Pancreas (tissue), 10 donors: ENCODE measurements around the gene TTC13. TPM values are rescaled to one million over a fixed set of nuclear protein-coding genes. Genes with fewer than 3 reads are reported as not detected.

Experiments
- ATAC-seq, 4 donors: fragments of 200-7000 bp; cut with Tn5 transposase; one replicate each; pipeline versions ENCODE4 v1.8.0 to v1.9.1; 2020; ENCODE audit warnings: mild to moderate bottlenecking in 4 of 4, moderate library complexity in 4 of 4
- DNase-seq, 6 donors: peaks; one replicate each; pipeline ENCODE4 v3.0.0-alpha.2; 2020
- FAIRE-seq: peaks from 2 replicates; lab custom pipeline; 2012; peaks lifted over from hg19 to GRCh38; lab: Jason Lieb, UNC
- H3K27ac ChIP-seq, 4 donors: fragments of 200-600 bp; sonication (generic); 1 replicate in 3 of 4; 2 replicates in 1 of 4; pipeline versions ENCODE4 v1.5.0 to v1.8.0; 2020
- H3K27me3 ChIP-seq, 4 donors: fragments of 200-600 bp; one replicate each; pipeline ENCODE4 v1.8.0; 2021
- H3K36me3 ChIP-seq, 3 donors: fragments of 200-600 bp; sonication (generic) in 1 of 3; one replicate each; pipeline versions ENCODE4 v1.5.0 to v1.8.0; 2020 to 2021
- H3K4me1 ChIP-seq, 3 donors: fragments of 200-600 bp; one replicate each; pipeline ENCODE4 v1.8.0; 2021
- H3K4me3 ChIP-seq, 4 donors: fragments of 200-600 bp; sonication (generic) in 2 of 4; one replicate each; pipeline versions ENCODE4 v1.5.0 to v1.8.0; 2020 to 2021
- H3K9me3 ChIP-seq, 4 donors: fragments of 200-600 bp; one replicate each; pipeline ENCODE4 v1.8.0; 2021
- CTCF ChIP-seq, 4 donors: fragments of 200-600 bp; sonication (generic) in 3 of 4; IDR thresholded peaks; one replicate each; pipeline versions ENCODE4 v1.5.0 to v1.8.0; 2021; ENCODE audit warnings: antibody characterized with exemption in 4 of 4
- WGBS, 2 donors: extraction: QIAGEN DNeasy Blood & Tissue Kit; methylation state at CpG; one replicate each; pipeline ENCODE4 v1.1.7; 2013; 5-methylcytosine and 5-hydroxymethylcytosine counted together
- intact Hi-C, 3 donors: fragments of 100-400 bp; cut with DNase I; formaldehyde crosslinking; loops; one replicate each; pipeline versions ENCODE4 v1.11.1 to v1.14.2; 2022
- polyA plus RNA-seq, 2 donors: library from polyadenylated mRNA; stranded (reverse); fragments of 200-250 nt; gene quantifications; one replicate each; pipeline ENCODE4 v1.2.3, GENCODE V29; 2013
- total RNA-seq, 6 donors: library from RNA; stranded (reverse); fragmentation: NEBNext Ultra II Directional in 4 of 6; extraction: Animal tissue kit (Norgen Biotek cat#: 25700) in 4 of 6; gene quantifications; one replicate each; pipeline versions ENCODE4 v1.2.1 to v1.2.4, GENCODE V29; 2021 to 2023
- donor health status: healthy with polysubstance abuse.
- donor health status: DM: no; HTN: no; CAD: no; lungs with moderate emphysema.
- donor health status: DM: no; HTN: no; CAD: no.
- donor health status: control.
- donor health status: control.
- donor health status: Bipolar disorder and iron deficiency.
- donor health status: DM: yes; HTN: yes; CAD: no.
- donor health status: DM: no; HTN: no; CAD: no.
- donor health status: DM: no; HTN: no; CAD: no.
- donor health status: DM: yes; HTN: yes; CAD: no.

TTC13 gene
- total and polyA plus RNA-seq, 8 donors, result 5.3 to 17.0 (median 8.8) TPM

GRCh38 chr1:230975636-230976035, 3.0 kb downstream of the TTC13 start:
- Histone ChIP-seq H3K27ac (no peak overlapping the region), H3K4me3 (no peak overlapping the region), H3K4me1 (peaks cover 0 to 32% (median 14%) of the 10 kb centered on the region in 3 donors), H3K36me3 (no peaks in the 10 kb centered on the region), H3K27me3 (no peaks in the 10 kb centered on the region), H3K9me3 (no peaks in the 10 kb centered on the region)
- DNase-seq (no peak), ATAC-seq (no peak), FAIRE-seq (no peak)
- WGBS, 2 donors, result 84 to 85% methylated on average over 3 of the region's 3 CpGs
- intact Hi-C loops, result no loop called here
- no peak for TF ChIP-seq CTCF (IDR thresholded peaks at IDR 0.05)

GRCh38 chr1:230972855-230973271, 5.8 kb downstream of the TTC13 start:
- DNase-seq (no peak), ATAC-seq (peak in 2 of 4 donors; percentile 38 to 49), FAIRE-seq (no peak)
- WGBS, 2 donors, result 54 to 55% methylated on average over 1 of the region's 1 CpG
- H3K4me3 ChIP-seq, result no peak overlapping the region
- peaks cover 0 to 28% (median 14%) of the 10 kb centered on the region in 3 donors for H3K4me1 ChIP-seq
- H3K27ac ChIP-seq, result peak overlapping the region in 1 of 4 donors; percentile 28
- H3K27me3 ChIP-seq, result no peaks in the 10 kb centered on the region
- no peaks in the 10 kb centered on the region for H3K9me3 ChIP-seq
- no peak for TF ChIP-seq CTCF (IDR thresholded peaks at IDR 0.05)
- H3K36me3 ChIP-seq, result no peaks in the 10 kb centered on the region
- intact Hi-C loops, result no loop called here

- no peak for FAIRE-seq
- ATAC-seq, result no peak
- TF ChIP-seq CTCF (IDR thresholded peaks at IDR 0.05), result no peak
- H3K4me3 ChIP-seq, result no peak overlapping the region
- DNase-seq, result no peak
- peaks cover 0 to 22% (median 7%) of the 10 kb centered on the region in 3 donors for H3K4me1 ChIP-seq
- H3K36me3 ChIP-seq, result no peaks in the 10 kb centered on the region
- H3K27ac ChIP-seq, result no peak overlapping the region
- intact Hi-C loops, result no loop called here
- no peaks in the 10 kb centered on the region for H3K9me3 ChIP-seq
- H3K27me3 ChIP-seq, result no peaks in the 10 kb centered on the region
Observed at GRCh38 chr1:230971771-230972170, 6.9 kb downstream of the TTC13 start.

GRCh38 chr1:230970432-230970831, 8.2 kb downstream of the TTC13 start:
- no peak overlapping the region for H3K27ac ChIP-seq
- no peak overlapping the region for H3K4me3 ChIP-seq
- no peaks in the 10 kb centered on the region for H3K36me3 ChIP-seq
- no peaks in the 10 kb centered on the region for H3K9me3 ChIP-seq
- no peak for ATAC-seq
- peaks cover 0 to 22% (median 7%) of the 10 kb centered on the region in 3 donors for H3K4me1 ChIP-seq
- TF ChIP-seq CTCF (IDR thresholded peaks at IDR 0.05), result no peak
- DNase-seq, result no peak
- H3K27me3 ChIP-seq, result no peaks in the 10 kb centered on the region
- FAIRE-seq, result no peak
- intact Hi-C loops, result no loop called here
- 81 to 87% methylated on average over 5 of the region's 5 CpGs for WGBS, 2 donors

GRCh38 chr1:230966358-230966873, 12.2 kb downstream of the TTC13 start:
- H3K4me1 ChIP-seq, result peaks cover 0 to 5% (median 0%) of the 10 kb centered on the region in 3 donors
- H3K27ac ChIP-seq, result no peak overlapping the region
- H3K36me3 ChIP-seq, result no peaks in the 10 kb centered on the region
- no peak overlapping the region for H3K4me3 ChIP-seq
- ATAC-seq, result no peak
- FAIRE-seq, result no peak
- intact Hi-C loops, result no loop called here
- no peak for DNase-seq
- TF ChIP-seq CTCF (IDR thresholded peaks at IDR 0.05), result no peak
- H3K9me3 ChIP-seq, result no peaks in the 10 kb centered on the region
- WGBS, 2 donors, result 69 to 78% methylated on average over 5 of the region's 5 CpGs
- H3K27me3 ChIP-seq, result no peaks in the 10 kb centered on the region
